GM21825 (cell line): ENCODE results near the gene EMILIN1.
"Not testable (repeated sequence)": the region's sequence is repeated elsewhere in the genome, so short reads cannot be mapped to it uniquely, and the experiment has no call there.

Experiments
- ATAC-seq: cut with Tn5 transposase; IDR thresholded peaks from one replicate; pipeline ENCODE4 v1.9.1; 2021; ENCODE audit warnings: mild to moderate bottlenecking, moderate library complexity; ENCODE audit not compliant: unreplicated experiment

Gene EMILIN1

DNA sequence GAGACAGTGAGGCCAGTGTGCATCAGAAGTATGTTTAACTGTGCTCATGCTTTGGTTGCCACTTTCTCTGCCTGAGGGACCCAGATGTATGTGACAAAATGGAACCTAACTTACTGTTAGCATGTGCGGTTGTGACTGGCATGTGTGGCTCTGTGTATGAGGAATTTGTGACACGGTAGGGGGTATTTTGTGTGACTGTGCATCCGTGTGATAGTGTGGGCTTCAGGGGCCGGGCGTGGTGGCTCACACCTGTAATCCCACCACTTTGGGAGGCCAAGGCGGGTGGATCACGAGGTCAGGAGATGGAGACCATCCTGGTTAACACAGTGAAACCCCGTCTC, 40.9 kb downstream of the EMILIN1 start:
- ATAC-seq, result not testable (repeated sequence)

DNA sequence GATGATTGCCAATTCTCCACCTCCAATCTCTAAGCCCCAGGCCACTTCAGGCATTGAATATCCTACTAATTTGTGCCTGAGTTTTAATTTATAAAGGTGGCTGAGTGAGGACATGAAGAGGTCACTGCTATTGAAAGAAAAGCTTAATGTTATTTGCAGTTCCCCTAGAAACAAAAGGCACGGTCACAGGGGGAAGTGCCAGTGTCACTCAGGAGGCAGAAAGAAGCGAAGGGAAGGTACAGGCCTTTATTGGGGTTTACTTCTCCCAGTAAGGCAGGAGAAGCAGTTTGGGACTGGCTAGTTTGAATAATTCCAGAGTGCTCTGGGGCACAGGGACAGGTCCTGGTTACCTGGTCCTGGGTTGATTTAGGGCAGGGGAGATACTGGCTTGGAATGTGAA, 43.5 kb downstream of the EMILIN1 start:
- ATAC-seq, result no peak

DNA sequence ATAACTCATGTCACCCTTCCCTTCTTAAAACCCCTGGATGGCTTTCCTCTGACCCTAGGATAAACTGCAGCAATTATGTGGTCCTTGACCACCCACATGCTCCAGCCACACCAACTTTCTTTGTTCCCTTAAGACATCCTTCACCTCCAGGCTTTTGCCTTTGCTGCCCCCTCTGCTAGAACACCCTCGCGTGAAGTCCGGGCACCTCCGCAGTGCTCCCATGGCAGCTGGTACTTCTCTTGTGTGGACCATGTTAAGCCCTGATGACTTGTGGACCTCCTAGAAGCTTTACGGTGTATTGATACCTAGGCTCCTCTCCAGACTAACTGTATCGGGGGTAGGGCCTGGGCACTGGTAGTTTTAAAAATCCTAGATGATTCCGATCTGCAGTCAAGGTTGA, 44.4 kb downstream of the EMILIN1 start:
- ATAC-seq, result no peak

DNA sequence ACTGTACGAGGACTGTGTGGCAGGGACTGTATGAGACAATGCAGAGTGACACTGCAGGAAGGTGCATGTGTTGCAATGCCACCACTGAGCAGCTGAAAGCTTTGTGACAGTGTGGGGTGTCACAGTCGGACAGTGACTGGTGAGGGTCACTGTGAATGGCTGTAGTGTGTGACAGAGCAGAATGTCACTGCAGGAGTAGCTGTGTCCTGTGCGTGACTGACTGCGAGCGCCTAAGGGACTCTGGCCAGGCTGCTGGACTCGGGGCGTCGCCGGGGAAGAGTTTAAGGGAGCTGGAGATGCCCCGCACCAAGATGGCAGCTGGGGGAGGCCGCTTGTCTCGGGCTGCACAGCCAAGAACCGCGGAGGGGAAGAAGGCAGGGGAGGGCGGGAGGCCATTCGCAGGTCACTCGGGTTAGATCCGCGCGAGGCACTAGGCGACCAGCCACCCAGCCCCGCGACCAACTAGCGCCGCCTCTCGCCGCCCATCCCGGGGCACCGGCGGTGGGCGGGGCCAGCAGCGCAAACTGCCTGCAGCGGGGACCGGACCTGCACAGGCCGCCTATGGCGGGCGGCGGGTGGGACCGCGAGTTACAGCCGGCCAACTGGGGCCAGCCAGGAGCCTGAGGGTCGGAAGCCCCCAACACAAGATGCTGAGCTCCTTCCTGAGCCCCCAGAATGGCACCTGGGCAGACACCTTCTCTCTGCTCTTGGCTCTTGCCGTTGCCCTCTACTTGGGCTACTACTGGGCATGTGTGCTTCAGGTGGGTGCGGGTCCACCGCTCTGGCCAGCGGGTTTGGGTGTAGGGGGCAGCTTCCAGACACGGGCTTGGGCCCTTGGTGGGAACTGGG, 45.1 kb downstream of the EMILIN1 start, which contains the start of gene ABHD1:
Gene ABHD1 (plus strand): TSS at position 514 of the 849 bp plus-strand sequence. CDS start 134 bp downstream, at position 648.
- ATAC-seq, result no peak

DNA sequence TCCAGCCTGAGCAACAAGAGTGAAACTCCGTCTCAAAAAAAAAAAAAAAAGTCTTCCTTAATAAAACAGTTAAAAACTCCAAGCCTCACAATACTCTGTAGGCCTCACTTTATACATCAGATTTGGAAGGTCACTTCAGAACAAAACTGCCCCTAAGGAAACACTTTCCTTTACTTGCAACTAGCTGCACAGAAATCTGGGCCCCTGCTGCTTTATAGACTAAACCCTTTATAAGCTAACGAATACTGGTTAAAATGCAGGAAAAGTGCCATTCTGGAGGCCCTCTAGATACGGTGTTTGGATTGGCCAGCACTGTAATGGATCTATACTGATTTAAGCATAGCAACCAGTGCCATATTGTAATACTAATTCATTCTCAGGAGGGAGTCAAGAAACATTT, 46.7 kb downstream of the EMILIN1 start:
- no peak for ATAC-seq

DNA sequence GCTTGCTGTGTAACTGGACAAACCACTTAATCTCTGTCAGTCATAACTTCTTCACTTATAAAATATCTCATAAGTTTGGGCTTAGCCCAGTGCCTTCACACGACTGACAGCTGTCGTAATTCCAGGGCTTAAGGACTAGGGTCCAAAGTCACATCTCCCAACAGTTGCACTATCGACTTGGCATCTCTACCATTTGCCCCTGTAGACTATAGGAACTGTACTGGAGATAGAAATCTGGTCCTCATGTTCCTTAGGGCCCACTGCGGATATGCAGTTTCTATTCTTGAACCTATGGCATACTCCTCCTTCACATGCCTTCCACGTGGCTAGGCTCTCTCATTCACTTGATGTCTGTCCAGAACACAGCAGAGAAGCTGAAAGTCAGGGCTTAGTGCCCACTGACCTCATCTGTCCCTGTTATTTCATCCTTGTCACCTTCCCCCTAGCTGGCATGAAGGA, 47.9 kb downstream of the EMILIN1 start:
- no peak for ATAC-seq

DNA sequence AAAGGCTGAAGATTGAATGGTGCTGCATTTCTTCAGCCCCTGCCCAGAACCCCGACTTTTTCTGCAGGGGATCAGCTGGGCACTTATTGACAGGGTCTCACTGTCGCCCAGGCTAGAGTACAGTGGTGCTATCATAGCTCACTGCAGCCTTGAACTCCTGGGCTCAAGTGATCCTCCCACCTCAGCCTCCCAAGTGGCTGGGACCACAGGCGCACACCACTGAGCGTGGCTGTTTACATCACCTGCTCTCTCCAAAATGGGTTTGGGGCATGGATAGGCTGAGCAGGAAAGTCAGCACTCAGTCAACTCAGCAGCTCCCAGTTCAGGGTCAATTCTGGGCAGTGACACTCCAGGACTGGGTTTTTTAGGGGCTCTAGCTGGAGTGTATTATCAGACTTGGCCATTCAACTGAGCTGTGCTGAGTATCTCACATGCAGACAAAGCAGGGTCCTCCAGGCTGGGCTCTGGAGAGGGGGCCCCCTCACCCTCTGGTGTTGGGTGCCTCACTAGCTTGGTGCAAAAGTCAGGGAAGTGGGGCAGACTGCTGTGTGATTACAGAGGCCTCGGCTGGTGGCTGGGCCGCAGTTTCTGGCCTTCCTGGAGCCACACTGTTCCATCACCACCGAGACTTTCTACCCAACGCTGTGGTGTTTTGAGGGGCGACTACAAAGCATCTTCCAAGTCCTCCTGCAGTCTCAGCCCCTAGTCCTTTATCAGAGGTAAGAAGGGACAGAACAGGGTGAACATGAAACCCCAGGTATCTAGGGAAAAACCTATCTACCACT, 49.7 kb downstream of the EMILIN1 start:
- no peak for ATAC-seq

DNA sequence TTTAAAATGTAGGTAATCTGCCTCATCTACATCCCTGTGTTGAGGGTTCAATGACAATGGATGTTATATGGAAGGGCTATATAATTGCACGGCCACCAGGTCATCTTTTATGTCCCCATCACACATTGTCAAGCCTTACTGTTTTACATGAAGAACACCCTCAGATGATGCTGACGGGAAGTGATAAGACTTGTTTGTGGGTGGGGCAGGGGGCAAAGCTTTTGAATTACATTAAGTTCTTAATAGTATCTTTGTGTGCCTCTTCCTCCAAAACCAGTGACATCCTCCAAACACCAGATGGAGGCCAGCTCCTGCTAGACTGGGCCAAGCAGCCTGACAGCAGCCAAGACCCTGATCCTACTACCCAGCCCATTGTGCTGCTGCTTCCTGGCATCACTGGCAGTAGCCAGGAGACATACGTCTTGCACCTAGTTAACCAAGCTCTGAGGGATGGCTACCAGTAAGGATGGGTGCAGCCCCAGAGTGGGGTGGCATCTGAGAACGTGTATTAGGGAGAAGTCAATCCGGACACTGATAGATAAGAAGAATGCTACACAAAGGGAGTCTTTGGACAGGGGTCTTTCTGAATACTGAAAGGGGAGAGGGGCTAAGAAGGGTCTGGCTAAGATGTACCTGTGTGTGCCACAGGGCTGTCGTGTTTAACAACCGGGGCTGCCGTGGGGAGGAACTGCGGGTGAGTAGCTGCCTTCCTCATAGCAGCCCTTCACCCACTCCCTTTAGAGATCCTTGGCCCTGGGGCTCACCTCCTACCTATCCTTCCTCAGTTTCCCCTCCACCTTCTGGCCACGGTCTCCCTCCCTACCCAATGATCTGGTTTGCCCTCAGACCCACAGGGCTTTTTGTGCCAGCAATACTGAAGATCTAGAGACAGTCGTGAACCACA, 50.5 kb downstream of the EMILIN1 start:
- ATAC-seq, result no peak

DNA sequence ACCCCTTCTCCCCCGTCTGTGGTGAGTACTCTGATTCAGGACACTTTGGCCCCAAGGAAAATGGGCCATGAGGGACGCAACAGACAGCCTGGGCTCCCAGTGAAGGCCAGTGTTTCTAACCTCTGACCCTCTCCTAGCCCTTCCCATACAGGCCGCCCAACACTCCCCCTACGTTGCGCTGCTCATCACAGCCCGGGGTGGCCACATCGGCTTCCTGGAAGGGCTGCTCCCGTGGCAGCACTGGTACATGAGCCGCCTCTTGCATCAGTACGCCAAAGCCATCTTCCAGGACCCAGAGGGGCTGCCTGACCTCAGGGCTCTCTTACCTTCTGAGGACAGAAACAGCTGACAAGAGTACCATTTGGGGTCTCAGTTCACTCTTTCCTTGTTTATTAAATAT, 52.0 kb downstream of the EMILIN1 start:
- ATAC-seq, result no peak

DNA sequence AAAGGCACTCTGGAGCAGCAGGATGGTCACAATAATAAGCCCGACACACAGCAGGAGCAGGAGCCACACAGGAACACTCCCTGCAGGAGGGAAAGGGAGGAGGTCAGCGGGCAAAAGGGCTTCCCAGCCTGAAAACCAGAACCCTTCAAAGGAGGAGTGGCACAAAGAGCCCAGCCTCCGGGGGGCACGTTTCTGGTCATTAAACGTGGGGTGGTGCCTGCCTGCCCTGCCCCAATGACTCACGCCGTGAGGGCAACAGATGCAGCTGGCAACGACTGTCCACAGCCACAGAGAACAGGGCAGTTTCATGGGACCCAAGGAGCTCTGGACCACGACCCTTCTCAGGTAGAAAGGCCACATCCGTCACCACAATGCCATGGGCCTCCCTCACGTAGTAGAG, 53.0 kb downstream of the EMILIN1 start:
- no peak for ATAC-seq

DNA sequence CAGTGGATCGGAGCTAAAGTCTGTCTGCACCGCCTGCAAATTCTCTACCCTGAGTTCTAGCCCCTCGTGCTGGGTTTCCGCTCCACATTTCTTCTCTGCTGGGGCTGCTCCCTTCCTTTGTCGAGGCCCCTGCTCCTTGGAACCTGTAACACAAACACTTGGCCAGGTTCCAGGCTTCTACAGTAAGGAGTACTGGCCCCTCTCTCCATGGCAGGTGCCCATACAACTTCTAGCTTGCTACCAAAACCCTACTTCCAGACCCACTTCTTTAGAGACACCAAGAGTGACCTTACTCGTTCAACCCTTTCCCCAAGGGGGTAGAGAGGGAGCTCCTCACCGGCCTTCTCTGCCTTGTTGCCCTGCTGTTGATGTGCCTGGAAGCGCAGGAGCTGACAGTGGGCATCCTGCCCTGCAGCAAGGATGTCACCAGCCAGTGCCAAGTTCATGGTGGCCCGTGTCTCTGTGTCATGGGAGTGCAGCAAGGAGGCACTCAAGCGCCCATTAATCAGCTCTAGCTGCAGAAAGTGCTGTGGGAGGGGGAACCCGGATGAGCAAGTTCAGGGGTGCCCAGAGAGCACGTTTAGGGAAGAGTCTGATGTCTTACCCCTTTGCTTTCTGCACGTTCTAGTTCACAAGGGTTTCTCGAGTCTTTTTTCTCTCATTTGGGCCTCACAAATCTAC, 54.9 kb downstream of the EMILIN1 start:
- no peak for ATAC-seq

DNA sequence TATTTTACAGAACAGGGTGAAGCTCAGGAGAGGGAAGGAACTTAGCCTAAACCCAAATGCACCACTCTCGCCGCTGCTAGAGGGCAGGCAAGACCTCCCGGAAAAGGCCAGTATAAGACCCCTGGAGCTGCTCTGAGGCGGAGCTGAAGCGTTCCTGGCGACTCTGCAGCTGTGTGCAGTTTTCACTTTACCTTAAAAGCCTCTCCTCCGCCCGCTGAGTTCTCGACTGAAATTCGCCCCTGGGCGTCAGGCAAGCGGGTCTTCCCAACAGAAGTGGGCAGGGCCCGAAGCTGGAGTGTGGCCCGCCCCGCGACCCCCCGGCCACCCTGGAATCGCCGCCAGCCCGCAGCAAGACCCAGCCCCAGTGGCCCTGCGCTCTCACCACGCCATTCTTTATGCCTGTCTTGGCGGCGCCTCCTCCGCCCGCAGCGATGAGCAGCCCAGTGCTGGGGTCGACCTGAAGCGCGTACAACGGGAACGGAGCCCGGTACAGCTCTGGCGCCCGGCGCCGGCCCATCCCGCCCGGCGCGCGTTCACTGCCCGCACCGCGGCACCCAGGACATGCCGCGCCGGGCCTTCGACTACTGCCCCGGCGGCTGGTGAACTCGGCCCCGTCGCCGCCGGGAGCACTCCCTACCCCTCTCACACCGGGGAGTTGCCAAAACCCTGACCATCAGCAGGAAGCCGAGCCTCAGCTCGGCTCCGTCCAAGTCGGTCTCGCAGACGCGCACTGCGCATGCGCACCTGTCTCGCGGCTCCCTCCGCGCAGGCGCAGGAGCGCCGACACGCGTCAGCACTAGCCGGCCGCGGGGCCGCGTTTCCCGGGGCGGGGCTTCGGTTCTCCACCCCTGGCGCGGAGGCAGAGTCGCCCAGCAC, 55.7 kb downstream of the EMILIN1 start, which contains the start of gene PREB:
Gene PREB (minus strand): TSS at position 732 of the 876 bp plus-strand sequence. CDS start 215 bp downstream, at position 517.
- peak; percentile 74 for ATAC-seq

DNA sequence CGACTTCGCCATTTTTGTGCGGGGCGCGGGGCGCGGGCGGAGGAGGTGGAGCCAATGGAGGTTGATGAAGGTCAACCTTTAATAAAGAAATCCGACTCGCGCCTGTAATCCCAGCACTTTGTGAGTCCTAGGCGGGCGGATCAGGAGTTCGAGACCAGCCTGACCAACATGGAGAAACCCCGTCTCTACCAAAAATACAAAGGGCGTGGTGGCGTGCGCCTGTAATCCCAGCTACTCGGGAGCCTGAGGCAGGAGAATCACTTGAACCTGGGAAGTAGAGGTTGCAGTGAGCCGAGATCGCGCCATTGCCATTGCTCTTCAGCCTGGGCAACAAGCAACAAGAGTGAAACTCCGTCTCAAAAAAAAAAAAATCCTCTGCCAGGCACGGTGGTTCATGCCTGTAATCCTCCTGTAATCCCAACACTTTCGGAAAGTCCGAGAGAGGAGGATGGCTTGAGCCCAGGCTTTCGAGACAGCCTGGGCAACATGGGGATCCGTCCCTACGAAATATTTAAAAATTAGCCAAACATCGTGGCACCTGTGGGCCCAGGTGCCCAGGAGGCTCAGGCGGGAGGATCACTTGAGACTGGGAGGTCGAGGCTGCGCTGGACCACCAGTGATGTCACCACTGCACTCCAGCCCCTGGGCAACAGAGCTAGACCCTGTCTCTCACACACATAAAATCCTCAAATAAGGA, 56.5 kb downstream of the EMILIN1 start:
- no peak for ATAC-seq

DNA sequence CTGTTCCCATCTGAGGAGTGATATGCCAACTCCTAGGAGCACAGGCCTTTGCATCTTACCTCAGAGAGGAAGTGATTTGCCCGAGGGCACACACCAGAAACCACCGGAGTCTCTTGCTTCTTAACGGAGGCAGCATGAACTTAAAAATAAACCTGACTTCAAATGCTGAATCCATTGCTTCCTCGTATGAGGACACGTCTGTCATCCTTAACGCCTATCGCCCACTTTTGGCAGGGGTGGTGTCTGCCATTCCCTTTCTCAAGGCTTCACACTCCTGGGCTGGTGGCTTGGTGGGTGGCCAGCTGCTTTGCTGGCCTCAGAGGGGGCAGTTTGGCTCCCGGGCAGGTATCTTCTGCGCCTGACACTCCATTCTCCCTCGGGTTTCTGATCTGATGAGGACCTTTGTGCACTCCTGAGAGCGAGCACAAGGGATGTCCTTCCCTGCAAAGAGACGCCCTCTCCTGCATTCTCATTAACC, 57.1 kb downstream of the EMILIN1 start:
- ATAC-seq, result no peak
